HepG2 (cell line): ENCODE data around the gene PCIF1. TPM values are rescaled to one million over a fixed set of nuclear protein-coding genes. Genes with fewer than 3 reads are reported as not detected.

Experiments
- ARNT ChIP-seq: fragments of 450-650 bp; IDR thresholded peaks from 2 replicates; pipeline ENCODE4 v1.6.1; 2017
- BHLHE40 ChIP-seq: IDR thresholded peaks from 2 replicates; pipeline ENCODE4 v1.6.1; 2011; ENCODE audit warnings: low read length, improper control_type of control experiment
- DPF2 ChIP-seq: sonication (generic); formaldehyde crosslinking; IDR thresholded peaks from 2 replicates; pipeline ENCODE4 v1.4.0; 2020; ENCODE audit warnings: mild to moderate bottlenecking, low read depth, missing genetic modification reagents, borderline replicate concordance
- IRX3 ChIP-seq: sonication (generic); formaldehyde crosslinking; IDR thresholded peaks from 2 replicates; pipeline ENCODE4 v1.8.1; 2023; ENCODE audit warnings: mild to moderate bottlenecking, low read depth, missing genetic modification reagents, borderline replicate concordance
- JUN ChIP-seq: sonication (generic); formaldehyde crosslinking; IDR thresholded peaks from 2 replicates; pipeline ENCODE4 v1.4.0; 2020; ENCODE audit warnings: mild to moderate bottlenecking, missing genetic modification reagents
- KMT2B ChIP-seq: IDR thresholded peaks from 2 replicates; pipeline ENCODE4 v1.6.1; 2016; ENCODE audit warnings: missing genetic modification reagents, missing compliant biosample characterization
- NCOR1 ChIP-seq: fragments of 200-600 bp; sonication (generic); IDR thresholded peaks from 2 replicates; pipeline ENCODE4 v1.7.0; 2017; ENCODE audit warnings: antibody characterized with exemption, low read length, borderline replicate concordance
- NFE2L1 ChIP-seq: sonication (generic); formaldehyde crosslinking; IDR thresholded peaks from 2 replicates; pipeline ENCODE4 v1.4.0; 2020; ENCODE audit warnings: missing genetic modification reagents, mild to moderate bottlenecking, borderline replicate concordance
- NFKBIZ ChIP-seq: IDR thresholded peaks from 2 replicates; pipeline ENCODE4 v1.6.1; 2018; ENCODE audit warnings: missing genetic modification reagents, missing compliant biosample characterization
- RBFOX2 ChIP-seq: fragments of 200-400 bp; formaldehyde crosslinking; IDR thresholded peaks from 2 replicates; pipeline ENCODE4 v1.6.1; 2017; ENCODE audit warnings: low read depth, mild to moderate bottlenecking, low read length
- ZNF24 ChIP-seq: fragments of 450-650 bp; IDR thresholded peaks from 2 replicates; pipeline ENCODE4 v1.6.1; 2017; ENCODE audit warnings: antibody characterized with exemption, mild to moderate bottlenecking
- ZNF383 ChIP-seq: sonication (generic); formaldehyde crosslinking; IDR thresholded peaks from 2 replicates; pipeline ENCODE4 v1.4.0; 2020; ENCODE audit warnings: missing genetic modification reagents, mild to moderate bottlenecking, borderline replicate concordance
- ZNF543 ChIP-seq: sonication (generic); formaldehyde crosslinking; IDR thresholded peaks from 2 replicates; pipeline ENCODE4 v1.4.0; 2020; ENCODE audit warnings: mild to moderate bottlenecking, missing genetic modification reagents
- ZNF709 ChIP-seq: sonication (generic); formaldehyde crosslinking; IDR thresholded peaks from 2 replicates; pipeline ENCODE4 v1.5.0; 2020; ENCODE audit warnings: mild to moderate bottlenecking, missing genetic modification reagents
- ZNF747 ChIP-seq: sonication (generic); formaldehyde crosslinking; IDR thresholded peaks from 2 replicates; pipeline ENCODE4 v1.8.1; 2023; ENCODE audit warnings: missing genetic modification reagents, mild to moderate bottlenecking, borderline replicate concordance
- ZNF788 ChIP-seq: sonication (generic); formaldehyde crosslinking; IDR thresholded peaks from 2 replicates; pipeline ENCODE4 v1.5.0; 2020; ENCODE audit warnings: mild to moderate bottlenecking, missing genetic modification reagents, borderline replicate concordance
- ZSCAN12 ChIP-seq: sonication (generic); formaldehyde crosslinking; IDR thresholded peaks from 2 replicates; pipeline ENCODE4 v1.9.0; 2021; ENCODE audit warnings: mild to moderate bottlenecking, missing genetic modification reagents
- polyA plus RNA-seq, 8 experiments: library from polyadenylated mRNA; depleted of rRNA in 3 of 8; stranded (reverse) in 7 of 8; unstranded in 1 of 8; fragments of >200 nt; fragmentation: Illumina TruSeq in 4 of 8; extraction: Trizol in 4 of 8; gene quantifications; 2 replicates each; pipeline versions ENCODE4 v1.2.1 to v1.2.3, GENCODE V29; 2011 to 2016; ENCODE audit warnings: low read depth in 4 of 8, missing spikeins in 1 of 8, mixed read lengths in 1 of 8; ENCODE audit not compliant: insufficient read depth in 1 of 8
- total RNA-seq, 5 experiments: library from RNA; depleted of rRNA; stranded (reverse); fragments of >200 nt; fragmentation: Illumina TruSeq; extraction: Trizol; gene quantifications; 2 replicates each; pipeline ENCODE4 v1.2.3, GENCODE V29; 2016; ENCODE audit warnings: low read depth in 1 of 5
- TF ChIP-seq, protein P1 (sequence below): sonication (generic); formaldehyde crosslinking; IDR thresholded peaks from 2 replicates; pipeline ENCODE4 v1.4.0; 2020; ENCODE audit warnings: missing genetic modification reagents, borderline replicate concordance
- TF ChIP-seq, protein P2 (sequence below): sonication (generic); formaldehyde crosslinking; IDR thresholded peaks from 2 replicates; pipeline ENCODE4 v1.5.0; 2020; ENCODE audit warnings: mild to moderate bottlenecking, missing genetic modification reagents, borderline replicate concordance

Gene PCIF1
- total and polyA plus RNA-seq, 2 of the 13 experiments (the other 11 are each of a cell fraction or from before 2014, with no cell fraction given): 20.9 to 24.4 TPM

DNA sequence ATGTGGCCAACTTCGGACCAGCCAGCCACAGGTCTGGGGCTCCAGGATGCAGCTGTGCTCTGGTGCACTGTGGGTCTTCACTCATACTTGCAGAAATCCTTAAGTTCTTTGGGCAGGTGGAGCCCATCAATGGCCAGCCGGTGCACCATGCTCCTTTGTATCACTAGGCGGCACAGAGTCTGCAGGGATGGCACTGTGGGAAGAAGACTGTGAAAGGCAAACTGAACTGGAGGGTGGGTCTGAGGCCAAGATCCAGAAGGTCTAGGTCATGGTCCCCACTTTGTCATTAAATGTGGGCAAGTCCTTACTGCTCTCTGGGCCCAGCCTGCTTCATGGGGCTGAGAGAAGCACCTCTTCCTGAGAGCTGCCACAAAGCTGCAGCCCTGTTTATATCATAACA is 45.8 kb upstream of the PCIF1 start (continued):
- TF ChIP-seq NFE2L1 (CRISPR knock-in tag): no peak
- TF ChIP-seq, protein P1, sequence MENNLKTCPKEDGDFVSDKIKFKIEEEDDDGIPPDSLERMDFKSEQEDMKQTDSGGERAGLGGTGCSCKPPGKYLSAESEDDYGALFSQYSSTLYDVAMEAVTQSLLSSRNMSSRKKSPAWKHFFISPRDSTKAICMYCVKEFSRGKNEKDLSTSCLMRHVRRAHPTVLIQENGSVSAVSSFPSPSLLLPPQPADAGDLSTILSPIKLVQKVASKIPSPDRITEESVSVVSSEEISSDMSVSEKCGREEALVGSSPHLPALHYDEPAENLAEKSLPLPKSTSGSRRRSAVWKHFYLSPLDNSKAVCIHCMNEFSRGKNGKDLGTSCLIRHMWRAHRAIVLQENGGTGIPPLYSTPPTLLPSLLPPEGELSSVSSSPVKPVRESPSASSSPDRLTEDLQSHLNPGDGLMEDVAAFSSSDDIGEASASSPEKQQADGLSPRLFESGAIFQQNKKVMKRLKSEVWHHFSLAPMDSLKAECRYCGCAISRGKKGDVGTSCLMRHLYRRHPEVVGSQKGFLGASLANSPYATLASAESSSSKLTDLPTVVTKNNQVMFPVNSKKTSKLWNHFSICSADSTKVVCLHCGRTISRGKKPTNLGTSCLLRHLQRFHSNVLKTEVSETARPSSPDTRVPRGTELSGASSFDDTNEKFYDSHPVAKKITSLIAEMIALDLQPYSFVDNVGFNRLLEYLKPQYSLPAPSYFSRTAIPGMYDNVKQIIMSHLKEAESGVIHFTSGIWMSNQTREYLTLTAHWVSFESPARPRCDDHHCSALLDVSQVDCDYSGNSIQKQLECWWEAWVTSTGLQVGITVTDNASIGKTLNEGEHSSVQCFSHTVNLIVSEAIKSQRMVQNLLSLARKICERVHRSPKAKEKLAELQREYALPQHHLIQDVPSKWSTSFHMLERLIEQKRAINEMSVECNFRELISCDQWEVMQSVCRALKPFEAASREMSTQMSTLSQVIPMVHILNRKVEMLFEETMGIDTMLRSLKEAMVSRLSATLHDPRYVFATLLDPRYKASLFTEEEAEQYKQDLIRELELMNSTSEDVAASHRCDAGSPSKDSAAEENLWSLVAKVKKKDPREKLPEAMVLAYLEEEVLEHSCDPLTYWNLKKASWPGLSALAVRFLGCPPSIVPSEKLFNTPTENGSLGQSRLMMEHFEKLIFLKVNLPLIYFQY (CRISPR knock-in tag): no peak
- no peak for TF ChIP-seq BHLHE40
- peak; percentile 37 for TF ChIP-seq RBFOX2
- TF ChIP-seq IRX3: no peak
- no peak for TF ChIP-seq ZNF709 (CRISPR knock-in tag)
- TF ChIP-seq NCOR1: no peak
- no peak for TF ChIP-seq KMT2B (CRISPR knock-in tag)
- no peak for TF ChIP-seq ZNF24
- TF ChIP-seq ARNT: no peak
- 0 out of 2 replicates have a peak, but pooled peaks have one; percentile 17 for TF ChIP-seq JUN
- no peak for TF ChIP-seq ZNF543 (CRISPR knock-in tag)
- TF ChIP-seq DPF2 (CRISPR knock-in tag): no peak
- TF ChIP-seq ZNF788 (CRISPR knock-in tag): no peak
- TF ChIP-seq, protein P2, sequence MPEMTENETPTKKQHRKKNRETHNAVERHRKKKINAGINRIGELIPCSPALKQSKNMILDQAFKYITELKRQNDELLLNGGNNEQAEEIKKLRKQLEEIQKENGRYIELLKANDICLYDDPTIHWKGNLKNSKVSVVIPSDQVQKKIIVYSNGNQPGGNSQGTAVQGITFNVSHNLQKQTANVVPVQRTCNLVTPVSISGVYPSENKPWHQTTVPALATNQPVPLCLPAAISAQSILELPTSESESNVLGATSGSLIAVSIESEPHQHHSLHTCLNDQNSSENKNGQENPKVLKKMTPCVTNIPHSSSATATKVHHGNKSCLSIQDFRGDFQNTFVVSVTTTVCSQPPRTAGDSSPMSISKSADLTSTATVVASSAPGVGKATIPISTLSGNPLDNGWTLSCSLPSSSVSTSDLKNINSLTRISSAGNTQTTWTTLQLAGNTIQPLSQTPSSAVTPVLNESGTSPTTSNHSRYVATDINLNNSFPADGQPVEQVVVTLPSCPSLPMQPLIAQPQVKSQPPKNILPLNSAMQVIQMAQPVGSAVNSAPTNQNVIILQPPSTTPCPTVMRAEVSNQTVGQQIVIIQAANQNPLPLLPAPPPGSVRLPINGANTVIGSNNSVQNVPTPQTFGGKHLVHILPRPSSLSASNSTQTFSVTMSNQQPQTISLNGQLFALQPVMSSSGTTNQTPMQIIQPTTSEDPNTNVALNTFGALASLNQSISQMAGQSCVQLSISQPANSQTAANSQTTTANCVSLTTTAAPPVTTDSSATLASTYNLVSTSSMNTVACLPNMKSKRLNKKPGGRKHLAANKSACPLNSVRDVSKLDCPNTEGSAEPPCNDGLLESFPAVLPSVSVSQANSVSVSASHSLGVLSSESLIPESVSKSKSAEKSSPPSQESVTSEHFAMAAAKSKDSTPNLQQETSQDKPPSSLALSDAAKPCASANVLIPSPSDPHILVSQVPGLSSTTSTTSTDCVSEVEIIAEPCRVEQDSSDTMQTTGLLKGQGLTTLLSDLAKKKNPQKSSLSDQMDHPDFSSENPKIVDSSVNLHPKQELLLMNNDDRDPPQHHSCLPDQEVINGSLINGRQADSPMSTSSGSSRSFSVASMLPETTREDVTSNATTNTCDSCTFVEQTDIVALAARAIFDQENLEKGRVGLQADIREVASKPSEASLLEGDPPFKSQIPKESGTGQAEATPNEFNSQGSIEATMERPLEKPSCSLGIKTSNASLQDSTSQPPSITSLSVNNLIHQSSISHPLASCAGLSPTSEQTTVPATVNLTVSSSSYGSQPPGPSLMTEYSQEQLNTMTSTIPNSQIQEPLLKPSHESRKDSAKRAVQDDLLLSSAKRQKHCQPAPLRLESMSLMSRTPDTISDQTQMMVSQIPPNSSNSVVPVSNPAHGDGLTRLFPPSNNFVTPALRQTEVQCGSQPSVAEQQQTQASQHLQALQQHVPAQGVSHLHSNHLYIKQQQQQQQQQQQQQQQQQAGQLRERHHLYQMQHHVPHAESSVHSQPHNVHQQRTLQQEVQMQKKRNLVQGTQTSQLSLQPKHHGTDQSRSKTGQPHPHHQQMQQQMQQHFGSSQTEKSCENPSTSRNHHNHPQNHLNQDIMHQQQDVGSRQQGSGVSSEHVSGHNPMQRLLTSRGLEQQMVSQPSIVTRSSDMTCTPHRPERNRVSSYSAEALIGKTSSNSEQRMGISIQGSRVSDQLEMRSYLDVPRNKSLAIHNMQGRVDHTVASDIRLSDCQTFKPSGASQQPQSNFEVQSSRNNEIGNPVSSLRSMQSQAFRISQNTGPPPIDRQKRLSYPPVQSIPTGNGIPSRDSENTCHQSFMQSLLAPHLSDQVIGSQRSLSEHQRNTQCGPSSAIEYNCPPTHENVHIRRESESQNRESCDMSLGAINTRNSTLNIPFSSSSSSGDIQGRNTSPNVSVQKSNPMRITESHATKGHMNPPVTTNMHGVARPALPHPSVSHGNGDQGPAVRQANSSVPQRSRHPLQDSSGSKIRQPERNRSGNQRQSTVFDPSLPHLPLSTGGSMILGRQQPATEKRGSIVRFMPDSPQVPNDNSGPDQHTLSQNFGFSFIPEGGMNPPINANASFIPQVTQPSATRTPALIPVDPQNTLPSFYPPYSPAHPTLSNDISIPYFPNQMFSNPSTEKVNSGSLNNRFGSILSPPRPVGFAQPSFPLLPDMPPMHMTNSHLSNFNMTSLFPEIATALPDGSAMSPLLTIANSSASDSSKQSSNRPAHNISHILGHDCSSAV (CRISPR knock-in tag): no peak
- TF ChIP-seq ZNF747 (CRISPR knock-in tag): no peak
- no peak for TF ChIP-seq NFKBIZ (CRISPR knock-in tag)
- no peak for TF ChIP-seq ZSCAN12 (CRISPR knock-in tag)
- TF ChIP-seq ZNF383 (CRISPR knock-in tag): no peak
